ENCODE results near the gene GNA15.
A peak's percentile ranks its signal among the peaks of the same experiment; 100 is the strongest.
"Not testable (repeated sequence)": the region's sequence is repeated elsewhere in the genome, so short reads cannot be mapped to it uniquely, and the experiment has no call there.

The GNA15 gene

DNA sequence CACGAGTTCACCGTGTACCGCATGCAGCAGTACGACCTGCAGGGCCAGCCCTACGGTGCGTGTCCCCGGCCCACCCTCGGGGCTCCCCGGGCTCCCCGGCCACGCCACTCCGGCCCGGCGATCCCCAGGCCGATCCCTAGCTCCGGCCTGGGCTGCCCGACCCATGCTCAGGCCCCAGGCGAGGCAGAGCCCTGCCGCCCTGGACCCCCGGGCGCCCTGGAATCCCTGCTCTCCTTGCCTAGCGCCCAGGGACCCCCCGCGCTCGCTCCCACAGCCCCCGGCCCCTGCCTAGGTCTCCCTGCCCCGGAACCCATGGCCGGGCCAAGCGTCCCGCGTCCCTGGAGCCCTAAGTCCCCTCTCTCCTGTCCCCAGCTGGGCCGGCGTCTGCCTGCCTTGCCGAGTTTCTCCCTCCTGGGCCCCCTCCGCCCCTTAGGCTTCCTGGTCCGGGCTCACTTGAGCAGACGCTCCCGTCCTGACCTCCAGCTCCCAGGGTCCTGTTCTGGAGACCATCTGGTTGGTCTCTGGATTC lies 50.4 kb downstream of the GNA15 start:
- DNase-seq (ENCODE audit: extremely low spot score, insufficient read length, low read depth): no peak

GRCh38 chr19:3186891-3187661 lies 51.2 kb downstream of the GNA15 start:
- DNase-seq (ENCODE audit: extremely low spot score, insufficient read length, low read depth) (no peak), FAIRE-seq (no peak)

More for the DNA sequence above, 50.4 kb downstream of the GNA15 start:
- peak; percentile 47 for FAIRE-seq

- DNase-seq (ENCODE audit: extremely low spot score, insufficient read length, low read depth) (no peak), FAIRE-seq (no peak)
Observed at GRCh38 chr19:3187662-3188511, 52.1 kb downstream of the GNA15 start.

- no peak for DNase-seq (ENCODE audit: extremely low spot score, insufficient read length, low read depth)
- no peak for FAIRE-seq
Observed at GRCh38 chr19:3188627-3189596, 53.1 kb downstream of the GNA15 start.

- FAIRE-seq: no peak
- no peak for DNase-seq (ENCODE audit: extremely low spot score, insufficient read length, low read depth)
Observed at GRCh38 chr19:3189702-3190469, 54.1 kb downstream of the GNA15 start.

DNA sequence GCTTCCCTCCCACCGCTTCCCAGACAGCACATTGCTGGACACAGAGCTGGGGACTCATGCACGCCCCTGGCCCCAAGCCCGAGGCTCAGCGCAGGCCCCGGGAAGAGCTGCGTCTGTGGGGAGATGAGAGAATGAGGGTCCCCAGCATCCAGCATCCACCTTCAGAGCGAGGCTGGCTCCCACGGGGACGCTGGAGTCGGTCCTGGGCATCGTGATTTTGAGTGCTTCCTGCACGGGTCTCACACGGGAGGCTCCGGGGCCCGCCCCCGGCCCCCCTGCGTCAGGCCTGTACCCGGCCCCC lies 54.6 kb downstream of the GNA15 start:
- FAIRE-seq (no peak), DNase-seq (ENCODE audit: extremely low spot score, insufficient read length, low read depth) (no peak)

DNA sequence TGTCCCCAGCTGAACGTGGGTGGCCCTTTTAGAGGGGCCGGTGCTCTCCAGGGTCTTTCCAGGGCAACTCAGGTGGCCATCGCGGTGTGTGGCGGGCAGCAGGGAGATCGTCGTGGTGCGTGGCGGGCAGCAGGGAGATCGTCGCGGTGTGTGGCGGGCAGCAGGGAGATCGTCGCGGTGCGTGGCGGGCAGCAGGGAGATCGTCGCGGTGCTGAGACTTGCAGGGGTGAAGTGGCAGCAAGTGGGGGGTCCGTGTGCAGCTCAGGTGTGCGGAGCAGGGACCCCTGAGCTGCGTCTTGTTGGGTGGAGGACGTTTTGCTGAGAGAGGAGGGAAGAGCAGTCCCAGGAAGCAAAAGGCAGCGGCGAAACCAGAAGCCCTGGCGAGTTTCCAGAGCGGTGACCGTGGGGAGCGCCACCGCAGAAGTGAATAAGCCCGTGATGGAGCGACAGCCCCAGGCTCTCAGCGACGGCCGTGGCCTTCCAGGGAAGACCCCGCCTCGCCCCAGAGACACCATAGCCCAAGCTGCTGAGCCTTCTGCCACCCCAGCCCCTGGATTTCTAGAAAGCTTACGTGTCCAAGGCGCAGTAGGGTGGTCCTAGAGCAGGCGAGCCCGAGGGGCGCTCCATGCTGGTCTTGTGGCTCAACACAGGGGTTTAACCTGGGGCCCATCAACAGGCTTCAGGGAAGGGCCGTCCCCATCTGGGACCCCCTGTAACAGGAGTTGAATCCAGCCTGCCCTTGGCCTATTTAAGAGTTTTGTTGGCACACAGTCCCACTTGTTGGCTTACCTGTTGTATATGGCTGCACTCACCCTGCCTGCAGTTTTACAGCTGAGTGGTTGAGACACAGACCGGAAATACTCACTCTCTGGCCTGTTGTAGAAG lies 55.3 kb downstream of the GNA15 start:
- DNase-seq (ENCODE audit: extremely low spot score, insufficient read length, low read depth) (no peak), FAIRE-seq (no peak)

DNA sequence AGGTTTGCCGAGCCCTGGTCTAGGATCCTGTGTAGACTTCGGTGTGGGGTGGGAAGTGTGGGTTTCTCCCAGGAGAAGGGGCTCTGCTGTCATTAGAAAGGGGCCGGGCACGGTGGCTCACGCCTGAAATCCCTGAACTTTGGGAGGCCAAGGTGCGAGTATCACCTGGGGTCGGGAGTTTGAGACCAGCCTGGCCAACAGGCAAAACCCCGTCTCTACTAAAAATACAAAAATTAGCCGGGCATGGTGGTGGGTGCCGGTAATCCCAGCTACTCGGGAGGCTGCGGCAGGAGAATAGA lies 55.9 kb downstream of the GNA15 start:
- not testable (repeated sequence) for DNase-seq (ENCODE audit: extremely low spot score, insufficient read length, low read depth); FAIRE-seq

DNA sequence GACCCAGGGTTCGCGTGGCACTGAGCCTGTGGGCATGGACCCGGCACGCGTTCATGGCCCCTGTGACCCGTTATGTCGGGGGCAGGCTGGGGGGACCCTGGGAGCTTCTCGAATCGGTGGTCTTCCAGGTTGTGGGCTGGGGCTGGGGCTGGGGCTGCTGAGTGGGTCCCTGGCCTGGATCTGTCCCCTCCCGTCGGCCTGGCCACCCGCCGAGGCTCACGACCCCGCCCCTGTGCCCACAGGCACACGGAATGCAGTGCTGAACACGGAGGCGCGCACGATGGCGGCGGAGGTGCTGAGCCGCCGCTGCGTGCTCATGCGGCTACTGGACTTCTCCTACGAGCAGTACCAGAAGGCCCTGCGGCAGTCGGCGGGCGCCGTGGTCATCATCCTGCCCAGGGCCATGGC lies 56.4 kb downstream of the GNA15 start:
- FAIRE-seq: no peak
- no peak for DNase-seq (ENCODE audit: extremely low spot score, insufficient read length, low read depth)

GRCh38 chr19:3192684-3193083 lies 56.9 kb downstream of the GNA15 start:
- no peak for DNase-seq (ENCODE audit: extremely low spot score, insufficient read length, low read depth)

DNA sequence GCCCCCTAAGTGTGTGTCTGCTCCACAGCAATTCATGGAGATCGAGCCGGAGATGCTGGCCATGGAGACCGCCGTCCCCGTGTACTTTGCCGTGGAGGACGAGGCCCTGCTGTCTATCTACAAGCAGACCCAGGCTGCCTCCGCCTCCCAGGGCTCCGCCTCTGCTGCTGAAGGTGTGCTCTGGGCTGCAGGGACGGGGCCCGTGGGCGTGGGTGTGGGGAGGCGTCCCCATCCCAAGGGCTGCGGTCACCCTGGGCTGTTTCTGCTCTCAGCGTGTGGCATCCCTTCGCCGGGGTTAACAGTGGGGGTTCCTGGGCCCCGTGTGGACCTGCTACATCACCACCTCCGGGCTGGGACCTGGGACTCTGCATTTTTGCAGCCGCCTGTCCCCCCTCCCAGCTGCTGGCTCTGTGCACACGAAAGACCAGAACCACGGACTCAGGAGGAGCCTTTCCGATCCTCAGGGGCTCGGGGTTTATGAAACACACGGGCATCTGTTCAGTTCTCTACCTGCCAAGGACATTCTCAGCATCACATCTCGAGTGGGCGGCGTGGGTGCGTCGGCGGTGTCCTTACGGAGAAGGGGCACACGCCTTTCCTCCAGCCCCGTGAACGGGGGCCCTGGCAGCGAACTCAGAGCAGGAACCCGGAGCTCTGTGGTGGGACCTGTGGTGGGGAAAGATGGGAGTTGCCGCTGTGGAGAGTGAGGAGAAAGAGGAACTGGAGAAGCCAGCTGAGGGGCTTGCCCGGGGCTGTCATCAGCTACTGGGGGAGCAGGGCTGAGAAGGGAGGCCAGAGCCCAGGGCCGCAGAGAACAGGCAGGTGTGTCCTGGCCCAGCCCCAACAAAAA lies 57.6 kb downstream of the GNA15 start:
- FAIRE-seq (no peak), DNase-seq (ENCODE audit: extremely low spot score, insufficient read length, low read depth) (no peak)

More at GRCh38 chr19:3192684-3193083, 56.9 kb downstream of the GNA15 start:
- FAIRE-seq: no peak

DNA sequence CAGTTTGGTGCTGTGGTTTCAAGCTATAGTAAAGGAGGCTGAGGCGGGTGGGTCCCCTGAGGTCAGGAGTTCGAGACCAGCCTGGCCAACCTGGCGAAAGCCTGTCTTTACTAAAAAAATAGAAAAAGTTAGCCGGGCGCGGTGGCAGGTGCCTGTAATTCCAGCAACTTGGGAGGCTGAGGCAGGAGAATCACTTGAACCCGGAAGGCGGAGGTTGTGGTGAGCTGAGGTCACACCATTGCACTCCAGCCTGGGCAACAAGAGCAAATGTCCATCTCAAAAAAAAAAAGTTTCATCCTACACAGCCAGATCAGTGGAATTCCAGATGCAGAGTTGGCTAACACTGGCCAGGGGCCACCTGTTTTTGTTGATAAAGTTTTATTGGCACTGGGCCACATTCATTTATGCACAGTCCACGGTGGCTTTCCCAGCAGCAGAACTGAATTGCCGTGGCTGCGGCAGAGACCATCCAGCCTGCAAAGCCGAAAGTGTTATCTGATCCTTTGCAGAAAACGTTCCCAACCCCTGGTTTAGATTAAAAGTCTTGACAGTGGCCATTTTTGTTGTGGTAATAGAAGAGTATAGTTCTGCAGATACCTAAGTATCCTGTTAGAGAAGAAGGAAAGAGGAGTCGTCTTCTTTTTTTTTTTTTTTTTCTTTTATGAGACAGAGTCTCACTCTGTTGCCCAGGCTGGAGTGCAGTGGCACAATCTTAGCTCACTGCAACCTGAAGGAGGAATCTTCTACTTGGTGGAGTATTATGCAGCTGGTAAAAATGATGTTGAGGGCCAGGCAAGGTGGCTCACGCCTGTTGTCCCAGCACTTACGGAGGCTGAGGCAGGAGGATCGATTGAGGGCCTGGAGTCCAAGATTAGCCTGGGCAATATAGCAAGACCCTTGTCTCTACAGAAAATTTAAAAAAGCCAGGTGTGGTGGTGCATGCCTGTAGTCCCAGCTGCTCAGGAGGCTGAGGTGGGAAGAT lies 58.6 kb downstream of the GNA15 start:
- DNase-seq (ENCODE audit: extremely low spot score, insufficient read length, low read depth): no peak
- no peak for FAIRE-seq

DNA sequence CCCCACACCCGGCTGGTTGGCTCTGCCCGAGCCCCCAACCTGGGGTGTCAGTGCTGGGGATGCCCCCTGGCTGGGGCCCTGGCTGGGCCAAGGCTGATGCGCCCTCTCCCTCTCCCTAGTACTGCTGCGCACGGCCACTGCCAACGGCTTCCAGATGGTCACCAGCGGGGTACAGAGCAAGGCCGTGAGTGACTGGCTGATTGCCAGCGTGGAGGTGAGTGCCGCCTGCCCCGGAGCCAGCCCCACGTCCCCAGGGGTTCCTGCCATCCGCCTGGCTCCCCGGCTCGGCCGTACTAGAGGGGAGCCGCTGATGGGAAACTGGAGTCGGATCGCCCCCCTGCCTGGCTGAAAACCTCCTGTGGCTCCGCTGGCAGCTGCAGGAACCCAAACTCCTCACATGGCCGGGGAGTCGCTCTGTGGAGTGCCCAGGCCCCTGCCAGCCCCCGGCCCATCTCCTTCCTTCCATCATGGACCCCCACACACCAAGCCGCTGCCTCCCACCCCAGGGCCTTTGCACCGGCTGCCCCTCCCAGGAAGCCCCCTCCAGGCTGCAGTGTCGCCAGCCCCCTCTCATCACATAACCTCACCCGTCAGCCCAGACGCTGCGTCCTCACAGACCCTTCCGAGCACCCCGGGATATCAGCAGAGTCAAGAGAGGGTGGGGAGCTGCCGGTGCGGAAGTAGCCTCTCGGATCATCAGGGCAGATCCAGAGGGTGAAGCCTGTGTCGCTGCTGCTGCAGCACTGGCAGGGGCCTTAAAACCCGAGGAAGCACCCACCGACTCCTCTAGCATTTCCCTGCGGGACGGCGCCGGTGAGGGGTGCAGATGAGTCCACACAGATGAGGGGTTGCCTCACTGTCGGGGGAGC lies 60.5 kb downstream of the GNA15 start:
- FAIRE-seq: no peak
- DNase-seq (ENCODE audit: extremely low spot score, insufficient read length, low read depth): no peak

GRCh38 chr19:3196933-3197205 lies 61.0 kb downstream of the GNA15 start:
- DNase-seq (ENCODE audit: extremely low spot score, insufficient read length, low read depth): no peak
- FAIRE-seq: no peak

DNA sequence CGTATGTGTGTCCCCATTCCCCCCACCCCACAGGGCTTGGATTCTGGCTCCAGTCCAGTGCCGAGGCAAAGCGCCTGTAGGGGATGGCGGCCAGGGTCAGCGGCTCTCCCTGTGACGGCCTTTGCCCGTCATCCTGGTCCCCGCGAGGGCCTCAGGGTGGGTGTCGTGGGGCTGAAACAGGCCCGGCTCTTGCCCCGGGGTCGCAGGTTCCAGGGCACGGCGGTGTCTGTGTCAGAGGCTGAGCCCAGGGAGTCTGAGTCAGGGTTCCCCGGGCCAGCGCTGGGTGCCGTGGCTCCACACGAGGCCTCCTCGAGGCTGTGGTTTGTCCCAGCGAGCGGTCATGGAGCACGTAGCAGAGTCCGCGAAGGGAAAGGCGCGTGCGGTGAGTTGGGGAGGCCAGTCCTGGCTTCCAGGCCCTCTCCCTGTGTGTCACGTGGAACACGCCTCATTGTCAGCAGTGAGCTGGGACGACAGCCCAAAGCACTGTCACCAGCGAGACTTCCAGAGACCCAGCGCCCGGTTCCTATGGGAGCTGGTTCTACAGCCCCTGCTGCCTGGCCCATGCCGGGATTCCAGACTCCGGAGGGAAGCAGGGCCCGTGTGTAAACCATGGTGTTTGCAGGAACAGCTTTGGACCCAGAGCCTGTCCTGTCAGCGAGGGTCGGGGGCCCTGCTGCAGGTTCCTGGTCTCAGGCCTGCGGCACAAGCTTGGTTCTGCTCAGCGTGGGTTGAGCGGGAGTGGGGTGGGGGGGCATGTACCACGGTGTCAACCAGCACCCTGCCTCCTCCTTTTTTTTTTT lies 63.3 kb downstream of the GNA15 start:
- FAIRE-seq (no peak), DNase-seq (ENCODE audit: extremely low spot score, insufficient read length, low read depth) (no peak)

Measured in GM18507 (cell line).